Measurements from ENCODE around the gene FSCB. TPM values are rescaled to one million over a fixed set of nuclear protein-coding genes. Genes with fewer than 3 reads are reported as not detected.

Gene FSCB
- total RNA-seq, 1 donor from 2014 or later, result not detected

- TF ChIP-seq CTCF (conservative IDR thresholded peaks at IDR 0.05), result no peak
- Mint-ChIP-seq H3K4me1 (ENCODE audit: unreplicated experiment) (no peaks in the 10 kb centered on the region), H3K27me3 (no peaks in the 10 kb centered on the region), H3K9me3 (no peaks in the 10 kb centered on the region), H3K27ac (no peak overlapping the region), H3K36me3 (no peaks in the 10 kb centered on the region), H3K4me3 (no peak overlapping the region)
- no peak for DNase-seq (ENCODE audit: extremely low spot score, unreplicated experiment)
These were observed 45.3 kb downstream of the FSCB start for GRCh38 chr14:44461811-44462210.
